ENCODE results near the gene ZNF277. TPM values are rescaled to one million over a fixed set of nuclear protein-coding genes. Genes with fewer than 3 reads are reported as not detected.

The ZNF277 gene
- total RNA-seq, 1 experiment from 2014 or later: 23.3 TPM

DNA sequence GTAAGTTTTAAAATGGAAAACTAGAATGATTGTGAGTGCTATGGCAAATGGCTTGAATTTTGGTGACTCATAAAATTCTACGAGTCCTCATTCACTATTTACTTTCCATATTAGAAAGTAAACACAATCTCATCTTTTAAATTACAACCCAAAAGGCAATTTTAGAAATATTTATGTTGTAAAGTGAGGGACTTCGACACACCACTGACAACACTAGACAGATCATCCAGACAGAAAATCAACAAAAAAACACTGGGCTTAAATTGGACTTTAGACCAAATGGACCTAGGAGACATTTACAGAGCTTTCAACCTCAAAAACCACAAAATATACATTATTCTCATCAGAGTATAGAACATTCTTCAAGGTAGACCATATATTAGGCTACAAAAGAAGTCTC is 30.1 kb downstream of the ZNF277 start:
- DNase-seq: no peak
- intact Hi-C loops (cut with micrococcal nuclease; ENCODE audit: unreplicated experiment): no loop called here
- Histone ChIP-seq H3K27me3 (ENCODE audit: insufficient read depth, low read depth) (no peaks in the 10 kb centered on the region), H3K27ac (no peak overlapping the region), H3K4me1 (replicated peaks; ENCODE audit: insufficient read depth) (peaks cover 22% of the 10 kb centered on the region), H2AFZ (no peak overlapping the region), H3K4me2 (no peak overlapping the region), H3F3A (ENCODE audit: insufficient read depth, low read depth) (peaks cover 19% of the 10 kb centered on the region; the same call in 1 of the 2 replicates), H3K9me2 (ENCODE audit: insufficient read depth) (no peaks in the 10 kb centered on the region), H3K79me2 (ENCODE audit: low read depth) (peaks cover 6% of the 10 kb centered on the region), H3K4me3 (no peak overlapping the region), H4K20me1 (ENCODE audit: insufficient read depth) (no peaks in the 10 kb centered on the region), H3K36me3 (ENCODE audit: low read depth) (0 out of 2 replicates have a peak, but pooled peaks cover 6% of the 10 kb centered on the region), H3K9me3 (ENCODE audit: insufficient read depth, low read depth) (peaks cover 3% of the 10 kb centered on the region)
- POLR2A ChIA-PET (ENCODE audit: unreplicated experiment): no interaction called here
- TF ChIP-seq, protein P1, sequence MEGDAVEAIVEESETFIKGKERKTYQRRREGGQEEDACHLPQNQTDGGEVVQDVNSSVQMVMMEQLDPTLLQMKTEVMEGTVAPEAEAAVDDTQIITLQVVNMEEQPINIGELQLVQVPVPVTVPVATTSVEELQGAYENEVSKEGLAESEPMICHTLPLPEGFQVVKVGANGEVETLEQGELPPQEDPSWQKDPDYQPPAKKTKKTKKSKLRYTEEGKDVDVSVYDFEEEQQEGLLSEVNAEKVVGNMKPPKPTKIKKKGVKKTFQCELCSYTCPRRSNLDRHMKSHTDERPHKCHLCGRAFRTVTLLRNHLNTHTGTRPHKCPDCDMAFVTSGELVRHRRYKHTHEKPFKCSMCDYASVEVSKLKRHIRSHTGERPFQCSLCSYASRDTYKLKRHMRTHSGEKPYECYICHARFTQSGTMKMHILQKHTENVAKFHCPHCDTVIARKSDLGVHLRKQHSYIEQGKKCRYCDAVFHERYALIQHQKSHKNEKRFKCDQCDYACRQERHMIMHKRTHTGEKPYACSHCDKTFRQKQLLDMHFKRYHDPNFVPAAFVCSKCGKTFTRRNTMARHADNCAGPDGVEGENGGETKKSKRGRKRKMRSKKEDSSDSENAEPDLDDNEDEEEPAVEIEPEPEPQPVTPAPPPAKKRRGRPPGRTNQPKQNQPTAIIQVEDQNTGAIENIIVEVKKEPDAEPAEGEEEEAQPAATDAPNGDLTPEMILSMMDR (conservative IDR thresholded peaks at IDR 0.05): no peak
- TF ChIP-seq EZH2 (IDR thresholded peaks at IDR 0.05; ENCODE audit: low read depth): no peak
- no TSS peak for BruUV-seq (replicated peaks)
- CTCF ChIA-PET: no interaction called here

DNA sequence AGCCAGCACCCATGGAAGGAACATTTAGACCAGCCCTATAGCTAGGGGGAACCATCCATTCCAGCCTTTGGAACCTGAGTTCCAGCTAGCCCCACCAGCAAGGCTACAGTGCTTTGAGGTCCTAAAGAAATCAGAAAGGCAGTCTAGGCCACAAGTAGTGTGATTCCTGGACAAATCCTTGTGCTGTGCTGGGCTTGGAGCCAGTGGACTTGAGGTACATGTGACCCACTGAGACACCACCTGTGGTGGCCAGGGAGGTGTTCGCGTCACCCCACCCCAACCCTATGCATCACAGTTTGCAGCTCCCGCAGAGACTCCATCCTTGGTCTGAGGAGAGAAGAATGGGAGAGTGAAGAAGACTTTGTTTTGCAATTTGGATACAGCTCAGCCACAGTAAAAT is 31.8 kb downstream of the ZNF277 start:
- no peaks in the 10 kb centered on the region for H4K20me1 ChIP-seq (ENCODE audit: insufficient read depth)
- no TSS peak for BruUV-seq (replicated peaks)
- H3K9me3 ChIP-seq (ENCODE audit: insufficient read depth, low read depth): peaks cover 3% of the 10 kb centered on the region
- intact Hi-C loops (cut with micrococcal nuclease; ENCODE audit: unreplicated experiment): no loop called here
- no peaks in the 10 kb centered on the region for H3K9me2 ChIP-seq (ENCODE audit: insufficient read depth)
- CTCF ChIA-PET: no interaction called here
- H3K4me1 ChIP-seq (replicated peaks; ENCODE audit: insufficient read depth): peaks cover 22% of the 10 kb centered on the region
- H3K27ac ChIP-seq: no peak overlapping the region
- POLR2A ChIA-PET (ENCODE audit: unreplicated experiment): no interaction called here
- no peak overlapping the region for H3K4me2 ChIP-seq
- no peak overlapping the region for H2AFZ ChIP-seq
- H3K27me3 ChIP-seq (ENCODE audit: insufficient read depth, low read depth): no peaks in the 10 kb centered on the region
- peaks cover 6% of the 10 kb centered on the region for H3K79me2 ChIP-seq (ENCODE audit: low read depth)
- no peak overlapping the region for H3K4me3 ChIP-seq
- 0 out of 2 replicates have a peak, but pooled peaks cover 6% of the 10 kb centered on the region for H3K36me3 ChIP-seq (ENCODE audit: low read depth)
- DNase-seq: no peak
- H3F3A ChIP-seq (ENCODE audit: insufficient read depth, low read depth): peaks cover 19% of the 10 kb centered on the region; the same call in 1 of the 2 replicates
- no peak for TF ChIP-seq EZH2 (IDR thresholded peaks at IDR 0.05; ENCODE audit: low read depth)
- TF ChIP-seq, protein P1 (conservative IDR thresholded peaks at IDR 0.05): no peak

- Histone ChIP-seq H3K4me2 (peak overlapping the region; percentile 43), H3K36me3 (ENCODE audit: low read depth) (0 out of 2 replicates have a peak, but pooled peaks cover 6% of the 10 kb centered on the region), H3F3A (ENCODE audit: insufficient read depth, low read depth) (peaks cover 19% of the 10 kb centered on the region; the same call in 1 of the 2 replicates), H3K27ac (peak overlapping the region; percentile 67), H3K9me3 (ENCODE audit: insufficient read depth, low read depth) (peaks cover 3% of the 10 kb centered on the region), H3K79me2 (ENCODE audit: low read depth) (peaks cover 4% of the 10 kb centered on the region), H3K9me2 (ENCODE audit: insufficient read depth) (no peaks in the 10 kb centered on the region), H3K4me3 (no peak overlapping the region), H2AFZ (peak overlapping the region; percentile 41; the same call in 1 of the 2 replicates), H3K4me1 (replicated peaks; ENCODE audit: insufficient read depth) (peaks cover 22% of the 10 kb centered on the region), H4K20me1 (ENCODE audit: insufficient read depth) (no peaks in the 10 kb centered on the region), H3K27me3 (ENCODE audit: insufficient read depth, low read depth) (no peaks in the 10 kb centered on the region)
- BruUV-seq (replicated peaks): no TSS peak
- TF ChIP-seq, protein P1 (conservative IDR thresholded peaks at IDR 0.05): no peak
- TF ChIP-seq EZH2 (IDR thresholded peaks at IDR 0.05; ENCODE audit: low read depth): no peak
- POLR2A ChIA-PET (ENCODE audit: unreplicated experiment): no interaction called here
- CTCF ChIA-PET: no interaction called here
- intact Hi-C loops (cut with micrococcal nuclease; ENCODE audit: unreplicated experiment): no loop called here
- peak in 1 of 2 experiments; percentile 75 for DNase-seq
These were observed 32.5 kb downstream of the ZNF277 start for GRCh38 chr7:112238852-112239610.
